GM12875 (cell line): ENCODE data around the gene SLC2A9.

Experiments used
- H3K4me3 ChIP-seq: one replicate; pipeline ENCODE4 v1.5.1; 2011; ENCODE audit warnings: low read depth, low read length, control low read depth
- TF ChIP-seq, protein P1 (sequence below): IDR thresholded peaks from 2 replicates; pipeline ENCODE4 v1.5.1; 2011; ENCODE audit warnings: low read depth, mild to moderate bottlenecking, control low read depth, inconsistent platforms, low read length, moderate library complexity, borderline replicate concordance; ENCODE audit not compliant: insufficient read depth

Gene SLC2A9

DNA sequence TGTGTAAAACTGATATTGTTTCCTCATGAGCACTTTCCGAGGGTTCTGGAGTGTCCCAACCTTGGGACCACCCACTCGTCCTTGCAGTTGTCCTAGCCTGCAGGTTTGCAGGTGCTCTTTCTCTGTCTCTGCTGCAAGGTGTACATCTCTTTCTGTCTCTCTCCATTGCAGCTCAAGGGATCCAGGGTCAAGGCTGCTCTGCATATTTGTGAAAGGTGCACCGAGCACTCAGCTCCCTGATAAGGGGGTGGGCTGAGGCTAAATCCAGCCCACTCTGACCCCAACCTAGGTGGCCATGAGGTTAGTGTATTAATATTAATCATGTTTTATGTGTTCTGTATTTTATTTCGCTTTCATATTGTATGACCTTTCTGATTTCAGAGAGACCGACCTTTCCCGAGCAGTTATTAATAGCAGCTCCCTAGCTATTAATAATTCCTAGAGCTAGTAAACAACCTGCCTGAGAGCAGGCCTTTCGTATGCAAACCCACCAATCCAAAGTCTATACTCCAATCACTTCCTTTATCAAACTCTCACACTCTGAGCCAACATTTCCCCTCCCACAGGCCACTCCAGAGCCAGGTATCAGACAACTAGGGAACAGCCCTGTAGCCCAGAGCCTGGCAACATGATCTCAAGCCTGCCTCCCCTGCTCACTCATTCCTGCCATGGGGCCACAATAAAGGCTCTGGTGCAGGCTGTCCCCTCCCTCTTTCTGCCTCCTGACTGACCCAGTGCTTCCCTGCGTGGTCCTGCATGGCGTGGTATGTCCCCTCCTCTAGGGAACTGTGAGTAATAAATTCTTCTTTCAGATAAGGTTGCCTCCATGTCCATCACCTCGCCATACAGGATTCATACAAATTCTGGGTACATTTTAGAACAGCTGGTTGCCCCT lies 73.9 kb downstream of the SLC2A9 start:
- TF ChIP-seq, protein P1, sequence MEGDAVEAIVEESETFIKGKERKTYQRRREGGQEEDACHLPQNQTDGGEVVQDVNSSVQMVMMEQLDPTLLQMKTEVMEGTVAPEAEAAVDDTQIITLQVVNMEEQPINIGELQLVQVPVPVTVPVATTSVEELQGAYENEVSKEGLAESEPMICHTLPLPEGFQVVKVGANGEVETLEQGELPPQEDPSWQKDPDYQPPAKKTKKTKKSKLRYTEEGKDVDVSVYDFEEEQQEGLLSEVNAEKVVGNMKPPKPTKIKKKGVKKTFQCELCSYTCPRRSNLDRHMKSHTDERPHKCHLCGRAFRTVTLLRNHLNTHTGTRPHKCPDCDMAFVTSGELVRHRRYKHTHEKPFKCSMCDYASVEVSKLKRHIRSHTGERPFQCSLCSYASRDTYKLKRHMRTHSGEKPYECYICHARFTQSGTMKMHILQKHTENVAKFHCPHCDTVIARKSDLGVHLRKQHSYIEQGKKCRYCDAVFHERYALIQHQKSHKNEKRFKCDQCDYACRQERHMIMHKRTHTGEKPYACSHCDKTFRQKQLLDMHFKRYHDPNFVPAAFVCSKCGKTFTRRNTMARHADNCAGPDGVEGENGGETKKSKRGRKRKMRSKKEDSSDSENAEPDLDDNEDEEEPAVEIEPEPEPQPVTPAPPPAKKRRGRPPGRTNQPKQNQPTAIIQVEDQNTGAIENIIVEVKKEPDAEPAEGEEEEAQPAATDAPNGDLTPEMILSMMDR, result no peak
- H3K4me3 ChIP-seq, result no peak overlapping the region

- H3K4me3 ChIP-seq, result no peak overlapping the region
- TF ChIP-seq, protein P1, result no peak
These were observed 75.1 kb downstream of the SLC2A9 start for GRCh38 chr4:9946170-9946569.

DNA sequence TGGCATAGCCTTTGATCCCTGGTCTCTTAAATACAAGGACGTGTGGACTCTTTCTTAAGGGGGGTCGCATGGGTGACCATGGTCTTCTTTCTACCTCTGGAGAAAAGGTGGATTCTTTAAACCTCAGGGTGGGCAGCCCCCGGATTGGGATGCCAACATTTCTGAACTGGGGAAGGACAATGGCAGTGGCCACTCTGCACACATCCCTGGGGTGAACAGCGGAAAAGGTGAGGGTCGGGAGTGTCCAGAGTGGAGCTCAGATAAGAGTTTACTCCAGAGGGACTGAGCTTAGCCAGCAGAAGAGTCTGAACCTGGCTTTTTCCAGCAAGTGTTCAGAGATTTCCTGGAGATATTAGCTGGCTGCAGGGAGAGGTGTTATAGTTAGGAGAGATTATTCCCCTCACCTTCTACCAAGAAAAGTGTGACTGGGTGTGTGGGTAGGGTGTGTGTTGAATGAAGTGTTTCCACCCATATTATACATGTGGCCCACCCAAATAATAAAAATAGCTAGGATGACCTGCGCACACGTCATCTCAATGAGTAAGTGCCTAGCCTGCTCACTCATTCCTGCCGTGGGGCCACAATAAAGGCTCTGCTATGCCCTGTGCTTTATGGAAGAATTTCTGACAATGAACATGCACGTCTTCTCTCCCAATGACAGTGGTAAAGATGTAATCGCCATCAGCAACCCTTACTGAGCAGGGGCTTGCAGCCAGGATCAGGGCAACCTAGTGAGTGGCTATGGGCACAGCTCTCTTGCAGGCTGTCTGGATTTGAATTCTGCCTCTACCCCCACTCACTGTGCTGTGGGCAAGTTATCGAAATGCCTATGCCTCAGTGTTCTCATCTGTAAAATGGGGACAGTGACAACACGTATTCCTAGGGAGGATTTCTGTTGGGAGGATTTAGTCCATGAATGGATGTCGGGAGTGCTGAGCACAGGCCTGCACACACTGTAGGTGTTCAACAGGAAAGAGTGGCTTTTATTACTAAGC lies 76.6 kb downstream of the SLC2A9 start:
- TF ChIP-seq, protein P1, result no peak
- no peak overlapping the region for H3K4me3 ChIP-seq

- TF ChIP-seq, protein P1, result no peak
- no peak overlapping the region for H3K4me3 ChIP-seq
These were observed 77.5 kb downstream of the SLC2A9 start for GRCh38 chr4:9943761-9944160.

GRCh38 chr4:9942921-9943600 lies 78.2 kb downstream of the SLC2A9 start:
- TF ChIP-seq, protein P1, result no peak
- H3K4me3 ChIP-seq, result no peak overlapping the region

GRCh38 chr4:9942139-9942538 lies 79.2 kb downstream of the SLC2A9 start:
- TF ChIP-seq, protein P1, result no peak
- H3K4me3 ChIP-seq, result no peak overlapping the region
